ENCODE data around the gene MOV10L1.

GRCh38 chr22:50194037-50194805 lies 104.4 kb downstream of the MOV10L1 start:
- TF ChIP-seq, protein P1, sequence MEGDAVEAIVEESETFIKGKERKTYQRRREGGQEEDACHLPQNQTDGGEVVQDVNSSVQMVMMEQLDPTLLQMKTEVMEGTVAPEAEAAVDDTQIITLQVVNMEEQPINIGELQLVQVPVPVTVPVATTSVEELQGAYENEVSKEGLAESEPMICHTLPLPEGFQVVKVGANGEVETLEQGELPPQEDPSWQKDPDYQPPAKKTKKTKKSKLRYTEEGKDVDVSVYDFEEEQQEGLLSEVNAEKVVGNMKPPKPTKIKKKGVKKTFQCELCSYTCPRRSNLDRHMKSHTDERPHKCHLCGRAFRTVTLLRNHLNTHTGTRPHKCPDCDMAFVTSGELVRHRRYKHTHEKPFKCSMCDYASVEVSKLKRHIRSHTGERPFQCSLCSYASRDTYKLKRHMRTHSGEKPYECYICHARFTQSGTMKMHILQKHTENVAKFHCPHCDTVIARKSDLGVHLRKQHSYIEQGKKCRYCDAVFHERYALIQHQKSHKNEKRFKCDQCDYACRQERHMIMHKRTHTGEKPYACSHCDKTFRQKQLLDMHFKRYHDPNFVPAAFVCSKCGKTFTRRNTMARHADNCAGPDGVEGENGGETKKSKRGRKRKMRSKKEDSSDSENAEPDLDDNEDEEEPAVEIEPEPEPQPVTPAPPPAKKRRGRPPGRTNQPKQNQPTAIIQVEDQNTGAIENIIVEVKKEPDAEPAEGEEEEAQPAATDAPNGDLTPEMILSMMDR (IDR thresholded peaks at IDR 0.05) = no peak
- no peak for TF ChIP-seq POLR2A (IDR thresholded peaks at IDR 0.05)
